Stimulated activated CD8-positive, alpha-beta memory T cell treated with anti-CD3 and anti-CD28 coated beads, Interleukin-4, amount 100 ng/mL, for 24 hours (primary cell): ENCODE measurements around the gene TFF1.

ENCODE experiments used
- DNase-seq: peaks from one replicate; pipeline ENCODE4 v3.0.0-alpha.2; 2020; ENCODE audit warnings: low read depth

Gene TFF1

DNA sequence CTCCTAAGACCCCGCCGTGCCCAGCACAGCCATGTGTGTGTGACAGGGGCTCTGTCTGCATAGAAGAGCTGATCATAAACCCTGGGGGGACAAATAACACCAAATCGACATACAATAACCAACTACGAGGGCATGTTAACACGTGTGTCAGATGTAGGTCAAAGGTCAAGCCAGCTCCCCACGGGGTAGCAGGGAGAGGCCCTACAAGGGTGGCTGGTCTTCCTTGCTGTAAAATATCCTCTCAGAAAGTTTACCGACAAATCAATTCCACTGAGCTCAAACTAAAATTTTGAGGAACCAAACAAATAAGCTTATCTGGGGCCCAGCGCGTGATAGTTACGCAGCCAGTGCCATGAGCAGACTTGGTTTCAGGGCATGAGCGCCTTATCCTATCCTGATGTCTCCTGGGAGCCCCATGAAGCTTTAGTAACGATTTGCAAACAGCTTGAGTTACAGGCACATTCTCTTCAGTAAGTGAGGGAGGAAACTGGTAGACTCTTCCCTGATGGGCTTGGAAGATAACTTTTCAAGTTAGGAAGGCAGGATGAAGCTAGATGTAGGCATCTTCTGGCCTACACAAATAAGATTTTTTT lies 32.2 kb upstream of the TFF1 start:
- no peak for DNase-seq

DNA sequence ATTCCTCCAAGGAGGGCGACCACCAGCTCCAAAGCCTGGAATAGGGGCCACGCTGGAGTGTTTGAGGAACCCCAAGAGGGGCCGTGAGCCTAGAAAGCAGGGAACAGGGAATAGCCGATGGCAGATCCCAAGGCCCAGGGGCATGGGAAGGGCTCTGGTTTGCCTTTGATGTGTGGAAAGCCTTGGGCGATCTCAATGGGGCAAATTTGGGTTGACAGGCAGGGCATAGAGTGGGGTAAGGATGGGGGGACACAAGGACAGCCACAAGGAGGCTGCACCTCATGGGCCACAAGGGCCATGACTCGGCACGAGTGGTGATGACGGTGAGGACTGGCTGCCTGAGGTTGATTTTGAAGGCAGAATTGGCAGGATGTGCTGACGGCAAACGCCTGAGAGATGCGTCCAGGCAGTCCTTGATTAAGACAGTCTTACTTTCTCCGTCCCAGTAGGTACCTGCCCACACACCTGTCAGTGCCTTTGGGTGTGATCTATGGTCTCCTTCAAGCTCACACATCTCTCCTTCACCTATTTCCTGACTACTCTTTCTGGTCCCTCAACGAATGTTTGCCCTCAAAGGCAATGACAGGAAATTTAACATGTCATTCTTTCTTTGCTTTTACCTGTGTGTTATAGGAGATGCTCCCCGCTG lies 31.5 kb upstream of the TFF1 start:
- no peak for DNase-seq

- DNase-seq, result no peak
Observed at GRCh38 chr21:42396799-42397745, 30.7 kb upstream of the TFF1 start.

GRCh38 chr21:42395905-42396651 lies 29.7 kb upstream of the TFF1 start, which contains the start of gene TMPRSS3:
TSS of gene TMPRSS3 (minus strand) at chr21:42396052. CDS start at chr21:42395417, 635 bp downstream.
- DNase-seq, result no peak

DNA sequence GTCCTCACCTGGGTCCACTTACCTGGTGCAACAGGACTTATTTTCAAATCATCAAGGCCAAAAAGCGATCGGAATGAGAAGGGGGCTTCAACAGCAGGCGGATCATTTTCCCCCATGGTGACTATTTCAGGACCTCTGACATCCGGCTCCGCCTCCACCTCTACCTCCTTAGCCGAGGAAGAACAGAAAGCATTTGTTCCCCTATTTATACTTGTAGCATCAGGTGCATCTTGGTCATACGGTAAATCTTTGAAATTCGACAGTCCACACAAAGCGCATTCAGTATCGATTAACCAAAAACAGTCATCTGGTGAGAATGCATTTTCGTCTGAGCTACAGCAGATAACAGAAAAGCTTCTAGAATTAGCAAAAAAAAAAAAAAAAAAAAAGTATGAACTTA lies 29.0 kb upstream of the TFF1 start:
- no peak for DNase-seq

GRCh38 chr21:42393443-42393950 lies 27.2 kb upstream of the TFF1 start:
- DNase-seq, result no peak

DNA sequence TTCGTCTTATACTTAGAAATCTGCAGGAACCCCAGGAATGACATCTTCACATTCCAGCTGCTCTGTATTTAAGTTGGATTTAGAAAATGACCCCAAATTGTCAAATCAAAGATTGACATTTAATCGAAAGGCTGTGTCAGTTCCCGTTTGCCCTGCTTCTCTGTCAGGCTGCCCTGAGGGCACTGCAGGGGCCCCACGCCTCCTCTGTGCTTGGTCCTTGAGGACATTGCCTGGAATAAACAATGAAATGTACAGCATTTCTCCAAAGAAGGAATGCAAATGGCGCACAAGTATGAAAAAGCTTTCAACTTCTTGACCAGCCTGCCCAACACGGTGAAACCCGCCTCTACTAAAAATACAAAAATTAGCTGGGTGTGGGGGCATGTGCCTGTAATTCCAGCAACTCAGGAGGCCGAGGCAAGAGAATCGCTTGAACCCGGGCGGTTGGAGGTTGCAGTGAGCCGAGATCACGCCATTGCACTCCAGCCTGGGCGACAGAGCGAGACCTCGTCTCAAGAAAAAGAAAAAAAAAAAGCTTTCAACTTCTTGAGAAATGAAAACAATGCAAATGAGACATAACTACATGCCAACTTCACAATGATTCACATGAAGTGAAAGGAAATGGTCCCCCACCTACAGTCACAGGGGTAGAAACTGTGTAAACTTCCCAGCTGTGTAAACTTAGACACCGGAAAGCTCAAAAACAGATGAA lies 26.6 kb upstream of the TFF1 start:
- DNase-seq, result no peak

DNA sequence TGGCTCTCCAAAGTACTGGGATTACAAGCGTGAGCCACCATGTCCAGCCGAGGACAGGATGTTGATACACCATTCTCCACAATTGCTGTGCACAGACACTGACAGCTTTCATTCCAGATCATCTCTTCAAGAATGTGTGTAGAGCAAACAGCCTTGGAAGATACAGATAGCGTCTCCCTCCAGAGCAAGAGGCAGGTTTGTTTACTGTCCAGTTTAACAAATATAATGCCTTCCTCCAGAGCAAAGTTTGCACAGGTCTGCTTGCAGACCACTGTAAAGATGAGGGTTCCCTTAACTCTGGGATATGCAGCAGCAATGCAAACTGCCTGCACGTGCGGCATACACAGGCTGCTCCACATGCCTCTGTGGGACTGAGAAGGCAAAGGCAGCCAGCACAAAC lies 25.0 kb upstream of the TFF1 start:
- DNase-seq, result no peak

DNA sequence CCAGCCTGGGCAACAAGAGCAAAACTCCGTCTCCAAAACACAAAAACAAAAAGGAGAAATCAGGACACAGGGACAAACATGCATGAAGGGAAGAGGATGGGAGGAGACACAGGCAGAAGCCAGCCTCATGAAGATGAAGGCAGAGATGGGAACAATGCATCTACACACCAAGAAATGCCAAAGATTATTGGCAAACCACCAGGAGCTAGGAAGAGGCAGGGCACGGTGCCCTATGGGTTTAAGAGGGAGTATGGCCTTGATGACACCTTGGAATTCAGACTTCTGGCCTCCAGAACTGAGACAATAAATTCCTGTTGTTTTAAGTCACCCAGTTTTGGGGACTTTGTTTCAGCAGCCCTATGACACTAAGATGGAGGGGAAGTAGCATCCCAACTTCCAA lies 24.4 kb upstream of the TFF1 start:
- DNase-seq, result no peak

DNA sequence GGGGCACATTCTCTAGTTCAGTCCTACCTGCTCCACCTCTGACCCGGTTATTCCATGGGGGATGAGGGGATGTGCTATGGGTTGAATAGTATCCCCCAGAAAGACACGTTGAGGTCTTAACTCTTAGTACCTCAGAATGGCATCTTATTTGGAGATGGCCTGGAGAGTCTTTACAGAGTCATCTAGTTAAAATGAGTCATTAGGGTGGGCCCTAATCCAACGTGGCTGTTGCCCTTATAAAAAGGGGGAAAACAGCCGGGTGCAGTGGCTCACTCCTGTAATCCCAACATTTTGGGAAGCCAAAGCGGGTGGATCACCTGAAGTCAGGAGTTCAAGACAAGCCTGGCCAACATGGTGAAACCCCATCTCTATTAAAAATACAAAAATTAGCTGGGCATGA lies 23.9 kb upstream of the TFF1 start:
- DNase-seq, result no peak

DNA sequence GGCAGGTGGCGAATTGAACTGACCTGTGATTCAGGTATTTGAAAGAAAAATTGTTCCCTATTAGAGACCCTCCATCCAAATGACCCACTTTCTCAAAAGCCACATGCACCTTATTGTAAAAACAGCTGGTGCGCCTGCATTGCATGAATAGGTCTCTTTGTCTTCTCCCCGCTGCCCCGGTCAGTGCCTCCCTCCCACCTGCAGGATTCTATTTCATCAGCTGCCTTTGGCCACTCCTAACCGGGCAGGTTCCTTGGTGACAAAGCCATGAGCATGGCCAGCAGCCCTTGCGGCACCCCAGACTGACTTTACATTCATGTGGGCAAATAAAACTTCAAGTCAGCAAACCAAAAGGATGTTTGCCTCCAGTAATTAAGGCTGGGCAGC lies 23.1 kb upstream of the TFF1 start:
- no peak for DNase-seq

DNA sequence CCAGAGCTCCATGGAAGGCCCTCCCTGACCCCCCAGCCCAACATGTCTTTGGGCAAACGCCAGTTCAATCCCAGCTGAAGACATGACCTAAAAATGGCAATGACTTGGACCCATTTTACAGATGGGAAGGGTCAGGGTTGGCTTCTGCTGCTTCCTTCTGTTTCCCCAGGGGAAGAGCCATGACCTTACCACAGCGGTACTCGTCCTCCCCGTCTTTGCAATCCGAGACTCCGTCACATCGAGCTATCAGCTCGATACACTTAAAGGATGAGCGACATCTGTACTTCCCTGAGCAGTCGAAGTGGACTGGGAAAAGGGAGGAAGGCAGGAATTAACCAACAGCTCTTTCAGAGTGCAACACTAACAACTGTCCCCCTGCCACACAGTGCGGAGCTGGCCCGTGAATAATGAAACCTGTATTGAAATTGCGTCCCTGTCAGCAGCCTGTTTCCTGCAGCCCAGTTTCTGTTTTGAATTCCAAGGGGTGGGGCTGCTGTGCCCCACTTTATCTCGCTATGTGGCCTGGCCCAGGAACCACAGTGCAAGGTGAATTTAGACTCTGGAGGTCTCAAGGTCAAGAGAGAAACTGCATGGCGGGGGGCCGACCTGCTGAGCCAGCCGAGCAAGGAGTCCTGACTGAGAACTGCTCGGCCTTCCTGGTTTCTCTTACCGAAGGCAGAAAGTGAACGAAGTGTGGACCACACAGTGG lies 22.6 kb upstream of the TFF1 start:
- no peak for DNase-seq

- no peak for DNase-seq
Observed at GRCh38 chr21:42387843-42388340, 21.6 kb upstream of the TFF1 start.

GRCh38 chr21:42387164-42387563 lies 20.8 kb upstream of the TFF1 start:
- DNase-seq, result no peak

GRCh38 chr21:42386034-42386591 lies 19.8 kb upstream of the TFF1 start:
- DNase-seq, result no peak

- DNase-seq, result no peak
Observed at GRCh38 chr21:42385619-42386018, 19.3 kb upstream of the TFF1 start.

GRCh38 chr21:42384989-42385388 lies 18.7 kb upstream of the TFF1 start:
- DNase-seq, result no peak

DNA sequence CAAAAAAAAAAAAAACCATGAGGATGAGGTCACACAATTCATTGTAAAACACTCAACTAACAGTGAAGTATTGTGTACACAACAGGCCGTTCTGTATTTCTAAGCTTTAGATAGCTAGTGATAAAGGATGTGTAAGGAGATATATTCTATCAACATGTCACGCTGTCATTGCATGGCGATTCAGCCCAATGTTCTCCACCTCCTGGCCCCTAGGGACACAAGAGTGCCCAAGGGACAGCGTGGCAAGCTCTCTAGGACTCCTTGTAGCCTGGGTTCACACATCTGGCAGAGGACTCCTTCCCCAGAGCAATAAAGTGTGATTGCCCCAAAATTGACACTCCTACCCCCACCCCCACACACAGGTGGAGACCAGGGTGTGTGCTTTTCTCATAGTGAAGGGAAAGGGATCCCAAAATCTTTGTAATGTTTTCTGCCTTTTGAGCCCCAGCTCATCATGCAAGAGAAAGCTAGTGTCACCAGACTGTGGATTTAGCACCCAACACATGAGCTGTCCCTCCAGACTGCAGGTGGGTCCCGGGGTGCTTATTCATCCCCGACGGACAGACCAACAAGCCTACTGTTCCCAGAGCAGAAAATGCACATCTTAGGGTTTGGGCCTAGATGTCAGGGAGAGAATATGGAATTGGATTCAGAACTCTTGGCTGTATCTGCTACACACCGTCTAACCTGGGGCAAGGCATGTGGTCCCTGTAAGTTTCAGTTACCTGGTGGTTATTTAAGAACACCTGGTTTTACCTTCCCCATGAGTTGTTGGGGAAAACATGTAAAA lies 18.0 kb upstream of the TFF1 start:
- no peak for DNase-seq

DNA sequence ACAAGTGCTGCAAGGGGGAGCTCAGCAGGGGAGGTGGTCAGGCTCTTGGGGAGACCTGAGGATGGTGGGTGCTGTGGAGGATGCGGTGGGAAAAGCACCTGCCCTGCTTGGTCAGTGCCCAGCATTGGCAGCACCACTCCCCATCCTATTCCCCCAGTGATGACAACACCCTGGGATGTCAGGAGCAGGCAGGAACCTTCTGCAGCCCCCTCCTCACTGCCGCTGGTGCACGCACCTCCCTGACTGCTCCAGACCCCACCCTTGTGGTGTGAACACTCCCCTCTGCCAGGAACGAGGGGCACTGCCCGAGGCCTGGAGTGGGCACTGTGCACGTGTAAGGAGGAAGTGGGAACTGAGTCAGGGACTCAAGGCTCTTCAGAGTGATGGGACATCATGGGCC lies 17.0 kb upstream of the TFF1 start:
- DNase-seq, result no peak
